Kidney glomerular epithelial cell (primary cell): Measurements from ENCODE around the gene IARS2.
"Not testable (repeated sequence)": the region's sequence is repeated elsewhere in the genome, so short reads cannot be mapped to it uniquely, and the experiment has no call there.

Source experiments
- DNase-seq: peaks from one replicate; lab custom pipeline; 2025; lab: John Stamatoyannopoulos, UW

Gene IARS2

GRCh38 chr1:220112600-220112999, 18.7 kb downstream of the IARS2 start:
- DNase-seq = not testable (repeated sequence)

DNA sequence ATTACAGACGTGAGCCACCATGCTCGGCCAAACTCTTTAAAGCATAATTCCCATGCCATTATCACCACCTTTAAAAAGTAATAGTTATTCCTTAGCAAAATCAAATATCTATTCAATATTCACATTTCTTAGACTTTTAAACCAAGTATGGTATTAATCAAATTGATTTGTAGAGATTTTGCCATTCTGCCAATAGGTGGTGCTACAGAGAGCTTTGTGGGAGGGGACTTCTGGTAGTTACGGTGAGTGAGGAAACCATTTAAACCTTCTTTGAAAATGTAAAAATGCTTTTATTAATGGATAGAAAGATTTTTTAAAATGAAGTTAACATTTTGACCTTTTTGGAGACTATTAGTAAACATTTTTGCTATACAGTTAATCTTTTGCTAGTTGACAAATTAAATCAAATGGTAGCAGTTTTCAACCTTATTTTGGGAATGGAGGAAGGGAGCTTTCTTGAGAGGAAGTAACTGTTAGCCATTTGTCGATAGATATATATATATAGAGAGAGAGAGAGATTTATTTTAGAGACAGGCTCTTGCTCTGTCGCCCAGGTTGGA, 19.3 kb downstream of the IARS2 start:
- DNase-seq = peak; percentile 49

DNA sequence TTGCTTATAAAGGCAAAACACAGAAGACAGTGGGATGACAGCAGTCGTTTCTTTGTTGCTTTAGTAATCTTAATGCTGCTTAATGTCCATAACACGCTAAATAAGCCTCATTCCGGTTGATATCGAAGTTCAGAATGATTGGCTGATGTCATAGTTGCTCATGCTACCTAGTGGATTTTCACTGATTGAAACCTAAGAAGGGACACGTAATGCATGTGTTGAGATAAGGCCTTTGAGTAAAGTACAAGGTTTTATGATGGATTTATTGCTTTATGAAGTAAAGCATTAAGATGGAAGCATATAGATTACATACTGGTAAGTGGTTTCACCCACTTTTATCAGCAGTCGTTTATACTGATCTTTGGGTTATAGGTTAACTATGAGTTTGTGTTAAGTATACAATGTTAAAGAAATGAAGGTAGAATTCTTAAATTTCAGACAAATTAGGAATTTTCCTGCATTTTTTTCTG, 25.1 kb downstream of the IARS2 start:
- no peak for DNase-seq

DNA sequence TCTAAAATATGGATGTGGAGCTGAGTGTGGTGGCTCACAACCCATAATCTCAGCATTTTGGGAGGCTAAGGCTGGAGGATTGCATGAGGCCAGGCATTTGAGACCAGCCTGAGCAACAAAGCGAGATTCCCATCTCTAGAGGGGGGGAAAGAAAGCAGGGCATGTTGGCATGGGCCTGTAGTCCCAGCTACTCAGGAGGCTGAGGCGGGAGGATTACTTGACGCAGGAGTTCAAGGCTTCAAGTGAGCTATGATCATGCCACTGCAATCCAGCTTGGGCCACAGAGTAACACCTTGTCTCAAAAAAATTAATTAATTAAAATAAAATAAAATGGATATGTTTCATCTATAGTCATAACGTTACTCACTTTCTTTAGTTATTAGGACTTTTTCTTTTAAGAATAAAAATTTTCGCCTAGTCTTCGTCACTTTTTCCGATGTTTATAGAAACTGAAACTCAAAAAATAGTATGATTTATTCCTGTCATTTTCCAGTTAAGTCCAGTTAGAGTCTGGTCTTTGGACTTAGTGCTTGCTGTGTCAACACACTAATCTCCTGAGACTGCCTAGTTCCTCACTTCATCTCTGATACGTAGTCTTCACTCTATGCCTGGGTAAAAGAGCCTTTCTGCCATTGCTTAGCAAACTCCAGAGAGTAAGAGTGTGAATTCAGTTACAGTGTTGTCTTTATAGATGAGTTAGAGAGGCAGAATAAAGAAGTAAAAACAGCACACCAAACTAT, 28.0 kb downstream of the IARS2 start:
- DNase-seq = no peak

DNA sequence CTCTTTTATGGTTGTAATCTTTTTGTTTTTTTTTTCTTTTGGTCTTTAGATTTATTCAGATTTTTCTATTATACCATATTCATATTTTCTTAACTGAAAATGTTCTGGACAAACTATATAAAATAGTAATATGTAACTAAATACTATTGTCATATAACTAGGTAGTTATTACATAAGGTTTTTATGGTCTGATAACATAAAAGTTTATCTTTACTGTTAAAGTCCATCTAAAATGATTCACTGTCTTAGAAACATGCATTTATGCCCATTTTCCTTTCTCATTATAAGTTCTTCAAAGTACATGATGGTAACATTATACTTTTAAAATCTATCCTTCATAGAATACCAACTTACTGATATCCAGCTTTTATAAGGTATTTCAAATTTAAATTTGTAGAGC, 29.1 kb downstream of the IARS2 start:
- no peak for DNase-seq

DNA sequence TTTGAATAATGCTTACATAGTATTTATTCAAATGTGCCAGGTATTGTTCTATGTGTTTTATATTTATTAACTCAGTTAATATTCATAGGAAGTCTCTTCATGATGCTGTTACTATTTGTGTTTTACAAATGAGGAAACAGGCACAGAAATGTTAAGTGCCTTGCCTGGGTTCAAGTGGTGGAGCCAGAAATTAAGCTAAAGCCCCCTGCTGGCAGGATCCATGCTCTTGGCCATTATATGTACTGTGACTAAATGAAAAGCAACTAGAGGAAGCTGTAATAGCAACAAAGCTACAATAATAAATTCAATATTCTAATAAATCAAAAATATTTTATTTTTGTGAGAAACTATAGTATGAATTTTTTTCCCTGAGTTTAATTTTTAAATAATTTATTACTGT, 30.0 kb downstream of the IARS2 start:
- no peak for DNase-seq

- DNase-seq = no peak
Measured at GRCh38 chr1:220124542-220124941, 30.6 kb downstream of the IARS2 start.

- DNase-seq = no peak
Measured at GRCh38 chr1:220127076-220127475, 33.1 kb downstream of the IARS2 start.

GRCh38 chr1:220129479-220130210, 35.7 kb downstream of the IARS2 start:
- DNase-seq = no peak

- no peak for DNase-seq
Measured at GRCh38 chr1:220135755-220136154, 41.8 kb downstream of the IARS2 start.

- no peak for DNase-seq
Measured at GRCh38 chr1:220137019-220137786, 43.3 kb downstream of the IARS2 start.

DNA sequence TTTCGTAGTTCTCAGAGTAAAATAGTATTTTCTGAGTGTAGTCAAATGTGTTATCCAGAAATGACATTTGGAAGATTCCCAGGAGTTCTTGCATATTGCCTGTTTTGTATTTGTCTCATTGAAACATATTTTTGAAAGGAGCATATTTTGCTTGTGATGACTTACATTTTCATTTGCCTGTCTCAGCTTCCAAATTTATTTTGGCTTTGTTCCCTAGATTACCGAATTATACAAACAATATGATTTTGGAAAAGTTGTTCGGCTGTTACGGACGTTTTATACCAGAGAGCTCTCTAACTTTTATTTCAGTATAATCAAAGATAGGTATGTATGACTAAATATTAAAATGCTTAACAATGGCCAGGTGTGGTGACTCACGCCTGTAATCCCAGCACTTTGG, 46.0 kb downstream of the IARS2 start:
- no peak for DNase-seq

DNA sequence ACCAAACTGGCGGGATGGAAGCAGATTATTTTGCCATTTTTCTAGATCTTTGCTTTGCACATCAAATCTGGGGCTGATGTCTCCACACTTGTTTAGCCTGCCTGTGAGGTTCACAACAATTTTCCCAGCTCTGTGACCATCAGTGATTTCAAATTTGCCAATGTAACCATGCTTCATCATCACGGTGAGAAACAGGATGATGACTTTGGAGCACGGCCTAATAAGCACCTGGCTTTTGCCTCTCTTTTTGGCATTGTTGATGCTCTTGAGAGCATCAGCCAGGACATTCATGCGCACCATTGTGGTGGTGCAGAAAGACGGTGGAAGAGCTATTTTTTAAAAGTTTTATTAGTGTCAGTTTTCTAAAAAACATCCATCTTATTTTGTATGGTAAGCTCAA, 50.1 kb downstream of the IARS2 start:
- no peak for DNase-seq

DNA sequence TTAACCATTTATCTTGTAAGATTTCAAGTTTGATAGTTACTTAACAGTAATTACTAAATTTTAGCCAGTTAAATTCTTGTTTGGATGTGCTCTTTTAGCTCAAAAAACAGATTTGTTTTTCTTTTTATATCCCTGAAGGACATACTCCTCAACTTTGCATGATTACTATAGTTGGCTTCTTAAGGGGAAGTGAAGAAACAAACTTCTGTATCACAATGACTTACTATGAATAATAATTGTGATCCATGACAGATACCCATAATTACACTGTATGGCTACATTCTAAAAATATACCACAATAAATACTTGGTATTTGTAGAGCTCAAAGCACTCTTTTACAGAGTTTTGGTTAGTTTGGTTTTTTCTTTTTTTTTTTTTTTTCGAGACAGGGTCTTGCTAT, 55.8 kb downstream of the IARS2 start:
- DNase-seq = no peak

DNA sequence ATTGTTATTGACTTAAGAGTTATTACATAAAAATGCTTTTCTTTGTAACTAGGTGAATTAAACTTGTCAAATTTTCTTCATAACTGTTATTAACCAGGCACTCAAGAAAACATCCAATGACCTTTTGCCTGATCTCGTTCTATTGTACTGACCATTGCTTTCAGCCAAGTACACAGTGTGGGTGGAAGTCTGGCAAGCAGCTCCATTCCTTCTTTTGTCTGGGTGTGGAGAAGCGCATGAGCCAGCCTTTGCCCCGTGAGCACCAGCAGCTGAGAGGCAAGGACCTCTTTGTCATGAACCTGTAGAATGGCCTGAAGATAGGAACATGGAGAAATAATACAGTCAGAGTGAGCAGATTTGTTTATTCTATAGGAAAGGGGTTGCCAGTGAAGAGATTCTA, 57.5 kb downstream of the IARS2 start:
- DNase-seq = no peak

GRCh38 chr1:220153147-220153546, 59.2 kb downstream of the IARS2 start:
- no peak for DNase-seq

DNA sequence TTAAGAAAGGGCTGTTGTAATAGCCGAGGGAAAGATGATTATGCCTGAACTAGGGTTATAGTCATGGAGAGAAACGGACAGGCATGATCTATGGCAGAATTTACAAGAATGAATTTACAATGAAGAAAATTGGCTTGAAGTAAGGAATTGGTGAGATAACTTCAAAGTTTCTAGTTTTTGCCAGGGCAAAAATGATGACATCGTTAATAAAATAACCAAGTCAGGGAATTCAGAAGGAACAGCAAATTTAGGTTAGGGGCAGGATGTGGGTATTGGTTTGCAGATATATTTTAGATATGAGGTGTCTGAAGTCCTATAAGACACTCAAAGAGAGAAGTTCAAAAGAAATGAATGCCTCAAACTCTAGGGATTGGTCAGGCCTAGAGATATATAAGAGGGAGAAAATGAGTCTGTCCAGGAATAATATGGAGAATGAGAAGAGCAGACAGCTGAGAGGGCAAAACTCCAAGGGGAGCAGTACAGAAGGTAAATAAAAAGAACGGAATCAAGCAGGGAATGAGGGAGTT, 62.8 kb downstream of the IARS2 start:
- DNase-seq = no peak

GRCh38 chr1:220157738-220158137, 63.8 kb downstream of the IARS2 start:
- no peak for DNase-seq

GRCh38 chr1:220158530-220158929, 64.6 kb downstream of the IARS2 start:
- not testable (repeated sequence) for DNase-seq

DNA sequence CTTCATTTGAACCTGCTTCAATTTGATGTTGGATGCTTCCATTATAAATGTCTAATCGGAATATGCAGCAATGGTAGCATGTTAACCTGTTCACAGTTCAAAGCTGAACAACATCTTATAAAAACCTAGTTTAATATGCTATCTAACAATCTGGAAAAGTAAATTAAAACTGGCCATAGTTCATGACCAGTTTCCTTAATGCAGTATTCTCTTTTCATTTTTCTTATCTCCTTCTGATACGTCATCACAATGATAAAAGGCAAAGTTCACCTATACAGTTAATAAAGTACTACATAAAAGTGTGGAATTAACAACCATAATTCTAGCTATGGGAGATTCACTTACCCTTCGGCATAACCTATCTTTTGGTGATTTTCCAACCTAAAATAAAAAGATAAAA, 65.1 kb downstream of the IARS2 start:
- no peak for DNase-seq

DNA sequence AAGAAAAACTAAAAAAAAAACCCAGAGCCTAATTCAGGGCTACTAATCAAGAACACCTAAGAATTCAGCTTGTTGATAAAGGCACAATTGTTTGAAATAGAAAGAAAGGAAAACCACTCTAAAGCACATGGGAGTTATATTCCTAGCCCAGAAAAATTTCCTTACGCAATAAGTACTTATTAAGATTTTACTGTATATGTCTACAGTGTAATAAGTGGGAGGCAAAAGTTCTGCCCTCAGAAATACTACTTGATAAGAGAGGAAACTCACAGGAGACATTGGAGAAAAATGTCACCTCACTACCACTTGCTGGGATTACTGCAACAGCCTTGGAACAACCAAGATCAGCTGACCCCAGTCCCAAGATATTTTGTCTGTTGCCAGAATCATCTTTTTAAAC, 66.1 kb downstream of the IARS2 start:
- DNase-seq = no peak

DNA sequence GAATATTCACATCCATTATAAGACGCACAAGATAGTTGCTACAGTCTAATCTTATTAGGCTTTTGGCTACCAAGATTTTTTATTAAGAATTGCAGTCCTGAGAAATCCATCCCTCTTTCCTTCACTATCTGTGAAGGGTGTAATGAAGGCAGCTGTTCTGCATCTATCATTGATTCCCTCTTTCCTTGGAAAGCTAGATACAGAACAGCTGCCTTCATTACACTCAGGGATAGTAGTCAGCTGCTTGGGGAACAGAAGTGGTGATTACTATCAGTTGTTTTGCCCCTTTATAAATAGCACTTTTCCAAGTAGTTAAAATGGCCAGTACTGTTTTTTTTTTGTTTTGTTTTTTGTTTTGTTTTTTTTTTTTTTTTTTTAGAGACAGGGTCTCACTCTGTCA, 70.2 kb downstream of the IARS2 start:
- no peak for DNase-seq
